SK-N-SH (cell line): ENCODE data around the gene C15orf40. TPM values are rescaled to one million over a fixed set of nuclear protein-coding genes. Genes with fewer than 3 reads are reported as not detected.

Experiments
- CTCF ChIA-PET: fragments of 300-600, 350-600 bp; formaldehyde crosslinking; extraction: SDS; loops from one replicate; lab custom pipeline; 2021; lab: Yijun Ruan, JAX
- POLR2A ChIA-PET: fragments of 350-600 bp; sonication (Branson Sonifier 250); formaldehyde crosslinking; extraction: SDS; loops from one replicate; lab custom pipeline; 2020; ENCODE audit warnings: antibody characterized with exemption, inconsistent platforms; lab: Yijun Ruan, JAX
- DNase-seq: peaks from one replicate; pipeline ENCODE4 v3.0.0; 2012
- H2AFZ ChIP-seq: fragments of 200-600 bp; sonication (generic); 2 replicates; pipeline ENCODE4 v1.8.1; 2016; ENCODE audit warnings: antibody characterized with exemption, mild to moderate bottlenecking, low read depth
- H3F3A ChIP-seq: fragments of 200-600 bp; sonication (generic); replicated peaks from 2 replicates; pipeline ENCODE3; 2016; ENCODE audit warnings: antibody characterized with exemption, mild to moderate bottlenecking; ENCODE audit not compliant: insufficient read depth
- H3K27ac ChIP-seq, 2 experiments: fragments of 200-500 bp in 1 of 2; fragments of 200-600 bp in 1 of 2; sonication (Bioruptor generic) in 1 of 2; sonication (generic), shearing (Covaris generic) in 1 of 2; 2 replicates each; pipeline versions ENCODE4 v1.5.1 to v1.6.1; 2014 to 2016; ENCODE audit warnings: low read depth in 2 of 2, inconsistent platforms in 1 of 2, low read length in 1 of 2, mild to moderate bottlenecking in 1 of 2, mixed read lengths in 1 of 2
- H3K27me3 ChIP-seq: fragments of 200-600 bp; sonication (generic), shearing (Covaris generic); 2 replicates; pipeline ENCODE4 v1.6.1; 2016; ENCODE audit warnings: mixed run types; ENCODE audit not compliant: insufficient read depth
- H3K36me3 ChIP-seq, 2 experiments: fragments of 200-500 bp in 1 of 2; fragments of 200-600 bp in 1 of 2; sonication (Bioruptor generic) in 1 of 2; sonication (generic) in 1 of 2; replicated peaks in 1 of 2; 2 replicates each; pipeline versions ENCODE3 to v1.5.1; 2014 to 2016; ENCODE audit warnings: low read length in 1 of 2, mild to moderate bottlenecking in 1 of 2; ENCODE audit not compliant: insufficient read depth in 2 of 2, control insufficient read depth in 1 of 2
- H3K4me1 ChIP-seq, 2 experiments: fragments of 200-500 bp in 1 of 2; fragments of 200-600 bp in 1 of 2; sonication (Bioruptor generic) in 1 of 2; sonication (generic), shearing (Covaris generic) in 1 of 2; 2 replicates each; pipeline versions ENCODE4 v1.5.1 to v1.6.1; 2014 to 2016; ENCODE audit warnings: low read depth in 1 of 2, low read length in 1 of 2, mixed run types in 1 of 2; ENCODE audit not compliant: insufficient read depth in 2 of 2, control insufficient read depth in 1 of 2
- H3K4me2 ChIP-seq: fragments of 200-600 bp; sonication (generic), shearing (Covaris generic); 2 replicates; pipeline ENCODE4 v1.6.1; 2017; ENCODE audit warnings: mixed run types
- H3K4me3 ChIP-seq, 2 experiments: fragments of 200-500 bp in 1 of 2; fragments of 200-600 bp in 1 of 2; sonication (Bioruptor generic) in 1 of 2; sonication (generic), shearing (Covaris generic) in 1 of 2; 2 replicates each; pipeline versions ENCODE4 v1.5.1 to v1.8.1; 2014 to 2016; ENCODE audit warnings: low read depth in 2 of 2, inconsistent platforms in 1 of 2, low read length in 1 of 2, mild to moderate bottlenecking in 1 of 2, mixed read lengths in 1 of 2, moderate library complexity in 1 of 2
- H3K79me2 ChIP-seq: fragments of 200-600 bp; sonication (generic); 2 replicates; pipeline ENCODE4 v1.8.1; 2017; ENCODE audit warnings: mild to moderate bottlenecking; ENCODE audit not compliant: insufficient read depth
- H3K9ac ChIP-seq: fragments of 200-600 bp; sonication (generic); 2 replicates; pipeline ENCODE4 v1.6.1; 2017; ENCODE audit warnings: mixed run types
- H3K9me2 ChIP-seq: fragments of 200-600 bp; sonication (generic); 2 replicates; pipeline ENCODE4 v1.6.1; 2017; ENCODE audit warnings: mixed run types
- H3K9me3 ChIP-seq: fragments of 200-600 bp; sonication (generic); 2 replicates; pipeline ENCODE4 v1.6.1; 2017; ENCODE audit warnings: mixed run types, mild to moderate bottlenecking, moderate library complexity
- H4K20me1 ChIP-seq: fragments of 200-600 bp; sonication (generic); 2 replicates; pipeline ENCODE4 v1.6.1; 2017; ENCODE audit warnings: mild to moderate bottlenecking, mixed run types; ENCODE audit not compliant: insufficient read depth
- CHD2 ChIP-seq: fragments of 150-350 bp; IDR thresholded peaks from 2 replicates; pipeline ENCODE4 v1.6.1; 2018; ENCODE audit warnings: low read length; ENCODE audit not compliant: partially characterized antibody
- ELF1 ChIP-seq: IDR thresholded peaks from 2 replicates; pipeline ENCODE4 v1.4.0; 2012
- EP300 ChIP-seq, 2 experiments: IDR thresholded peaks; 2 replicates each; pipeline versions ENCODE4 v1.4.0 to v1.6.1; 2012; ENCODE audit warnings: borderline replicate concordance in 1 of 2, low read depth in 1 of 2, low read length in 1 of 2
- EZH2phosphoT487 ChIP-seq: fragments of 200-600 bp; sonication (generic); IDR thresholded peaks from 2 replicates; pipeline ENCODE4 v1.6.1; 2017; ENCODE audit warnings: low read depth, mixed run types, mild to moderate bottlenecking, antibody characterized with exemption, moderate library complexity, borderline replicate concordance
- FOXJ3 ChIP-seq: sonication (generic); formaldehyde crosslinking; IDR thresholded peaks from 2 replicates; pipeline ENCODE4 v1.5.1; 2020; ENCODE audit warnings: mild to moderate bottlenecking, missing genetic modification reagents
- IRF3 ChIP-seq: fragments of 150-350 bp; IDR thresholded peaks from 2 replicates; pipeline ENCODE4 v1.6.1; 2016; ENCODE audit warnings: mild to moderate bottlenecking, low read depth, low read length
- POLR2AphosphoS5 ChIP-seq: IDR thresholded peaks from 2 replicates; pipeline ENCODE4 v1.6.1; 2012; ENCODE audit warnings: low read depth, low read length
- RAD21 ChIP-seq: IDR thresholded peaks from 2 replicates; pipeline ENCODE4 v1.6.1; 2012; ENCODE audit warnings: mild to moderate bottlenecking, low read length
- RFX5 ChIP-seq: IDR thresholded peaks from 2 replicates; pipeline ENCODE4 v1.6.1; 2012; ENCODE audit warnings: mild to moderate bottlenecking, improper control_type of control experiment, low read length
- SIN3A ChIP-seq: IDR thresholded peaks from 2 replicates; pipeline ENCODE4 v1.6.1; 2012; ENCODE audit warnings: low read depth, mild to moderate bottlenecking, low read length, moderate library complexity, borderline replicate concordance
- TEAD4 ChIP-seq: IDR thresholded peaks from 2 replicates; pipeline ENCODE4 v1.4.0; 2012; ENCODE audit warnings: mild to moderate bottlenecking, borderline replicate concordance; ENCODE audit not compliant: insufficient read depth
- USF1 ChIP-seq: IDR thresholded peaks from 2 replicates; pipeline ENCODE4 v1.4.0; 2012; ENCODE audit warnings: low read depth, borderline replicate concordance
- USF2 ChIP-seq: fragments of 150-350 bp; IDR thresholded peaks from 2 replicates; pipeline ENCODE4 v1.6.1; 2017; ENCODE audit warnings: antibody characterized with exemption, low read length, low read depth, borderline replicate concordance
- YY1 ChIP-seq: IDR thresholded peaks from 2 replicates; pipeline ENCODE4 v1.4.0; 2012; ENCODE audit warnings: low read depth, mild to moderate bottlenecking
- ZBTB33 ChIP-seq: IDR thresholded peaks from 2 replicates; pipeline ENCODE4 v1.4.0; 2012; ENCODE audit warnings: low read depth, borderline replicate concordance
- WGBS: methylation state at CpG from one replicate; pipeline ENCODE4 v1.1.6; 2017; ENCODE audit warnings: low lambda C conversion rate; 5-methylcytosine and 5-hydroxymethylcytosine counted together
- polyA plus RNA-seq, 3 experiments: library from polyadenylated mRNA; depleted of rRNA; stranded (reverse); fragments of >200 nt; gene quantifications; 2 replicates each; pipeline ENCODE4 v1.2.3, GENCODE V29; 2012

The C15orf40 gene
- polyA plus RNA-seq, 1 of the 3 experiments (the other 2 are of a cell fraction) = 44.1 TPM

- TF ChIP-seq YY1 = no peak
- no peak for TF ChIP-seq ZBTB33
- no peak for TF ChIP-seq RFX5
- TF ChIP-seq SIN3A = no peak
- no peak for TF ChIP-seq ELF1
- no peak for TF ChIP-seq POLR2AphosphoS5
- TF ChIP-seq EP300 (IDR thresholded peaks at IDR 0.05; ENCODE audit: borderline replicate concordance in 1 of 2, low read depth in 1 of 2, low read length in 1 of 2) = no peak
Observed at GRCh38 chr15:82944056-82944455, 67.4 kb downstream of the C15orf40 start (continued).

- H3F3A ChIP-seq = no peaks in the 10 kb centered on the region
- CTCF ChIA-PET = interaction anchor here (0.8 to 1.1 kb wide), 3 partner anchors 10 to 93 kb away, joined by 3 read pairs; no protein-coding TSS in a partner anchor
- no peak overlapping the region for H3K4me2 ChIP-seq
- H3K9me2 ChIP-seq = no peaks in the 10 kb centered on the region
- H2AFZ ChIP-seq = no peak overlapping the region
- H4K20me1 ChIP-seq = no peaks in the 10 kb centered on the region
- H3K4me1 ChIP-seq = no peaks in the 10 kb centered on the region
- H3K9me3 ChIP-seq = no peaks in the 10 kb centered on the region
- DNase-seq = no peak
- no peaks in the 10 kb centered on the region for H3K36me3 ChIP-seq
- WGBS = 76% methylated on average over 3 of the region's 3 CpGs
- POLR2A ChIA-PET = interaction anchor here (0.5 kb wide), 1 partner anchor 31 kb away, joined by 3 read pairs; no protein-coding TSS in a partner anchor
- H3K9ac ChIP-seq = no peak overlapping the region
- H3K79me2 ChIP-seq = no peaks in the 10 kb centered on the region
- no peaks in the 10 kb centered on the region for H3K27me3 ChIP-seq
- no peak overlapping the region for H3K4me3 ChIP-seq
- no peak for TF ChIP-seq SIN3A
- TF ChIP-seq USF2 = no peak
- TF ChIP-seq ELF1 = no peak
- no peak for TF ChIP-seq EZH2phosphoT487
- no peak for TF ChIP-seq CHD2
- no peak for TF ChIP-seq USF1
- no peak for TF ChIP-seq IRF3
- no peak for TF ChIP-seq RAD21
- no peak for TF ChIP-seq ZBTB33
- TF ChIP-seq FOXJ3 (CRISPR knock-in tag) = no peak
- TF ChIP-seq TEAD4 = no peak
- no peak overlapping the region for H3K27ac ChIP-seq
Observed at GRCh38 chr15:82943176-82943575, 68.3 kb downstream of the C15orf40 start.
